IPS-20b (cell line): ENCODE results near the gene UPF3A.

ENCODE experiments used
- H3K27ac ChIP-seq: one replicate; pipeline ENCODE4 v1.5.1; 2013; ENCODE audit warnings: low read length
- H3K27me3 ChIP-seq: 2 replicates; pipeline ENCODE4 v1.6.1; 2013; ENCODE audit warnings: mild to moderate bottlenecking, low read length, inconsistent platforms; ENCODE audit not compliant: insufficient read depth
- H3K36me3 ChIP-seq: 2 replicates; pipeline ENCODE4 v1.6.1; 2013; ENCODE audit warnings: low read depth, mild to moderate bottlenecking, inconsistent platforms, low read length, moderate library complexity; ENCODE audit not compliant: insufficient read depth
- H3K4me1 ChIP-seq: 2 replicates; pipeline ENCODE4 v1.6.1; 2013; ENCODE audit warnings: mild to moderate bottlenecking, control low read depth, inconsistent platforms, low read length, moderate library complexity; ENCODE audit not compliant: insufficient read depth
- H3K4me3 ChIP-seq: 2 replicates; pipeline ENCODE4 v1.5.1; 2013; ENCODE audit warnings: mild to moderate bottlenecking, low read length, inconsistent platforms
- H3K9ac ChIP-seq: 2 replicates; pipeline ENCODE4 v1.6.1; 2013; ENCODE audit warnings: low read depth, mild to moderate bottlenecking, inconsistent platforms, low read length, moderate library complexity
- H3K9me3 ChIP-seq: 2 replicates; pipeline ENCODE4 v1.6.1; 2013; ENCODE audit warnings: mild to moderate bottlenecking, low read depth, low read length, inconsistent platforms; ENCODE audit not compliant: insufficient read depth

The UPF3A gene

GRCh38 chr13:114285166-114285808, 3.9 kb downstream of the UPF3A start:
- Histone ChIP-seq H3K9me3 (no peaks in the 10 kb centered on the region), H3K27me3 (no peaks in the 10 kb centered on the region), H3K27ac (no peak overlapping the region), H3K4me3 (no peak overlapping the region), H3K4me1 (peaks cover 7% of the 10 kb centered on the region; the same call in 1 of the 2 replicates), H3K36me3 (peaks cover 70% of the 10 kb centered on the region), H3K9ac (no peak overlapping the region)

GRCh38 chr13:114286808-114287207, 5.4 kb downstream of the UPF3A start:
- H3K9ac ChIP-seq: no peak overlapping the region
- peaks cover 84% of the 10 kb centered on the region for H3K36me3 ChIP-seq
- peaks cover 3% of the 10 kb centered on the region; the same call in 1 of the 2 replicates for H3K4me1 ChIP-seq
- no peaks in the 10 kb centered on the region for H3K9me3 ChIP-seq
- no peaks in the 10 kb centered on the region for H3K27me3 ChIP-seq
- H3K4me3 ChIP-seq: no peak overlapping the region
- no peak overlapping the region for H3K27ac ChIP-seq

GRCh38 chr13:114288157-114288591, 6.8 kb downstream of the UPF3A start:
- Histone ChIP-seq H3K27ac (no peak overlapping the region), H3K9me3 (no peaks in the 10 kb centered on the region), H3K9ac (no peak overlapping the region), H3K27me3 (no peaks in the 10 kb centered on the region), H3K4me1 (peaks cover 3% of the 10 kb centered on the region; the same call in 1 of the 2 replicates), H3K4me3 (no peak overlapping the region), H3K36me3 (peaks cover 94% of the 10 kb centered on the region)

- peaks cover 81% of the 10 kb centered on the region for H3K36me3 ChIP-seq
- no peak overlapping the region for H3K27ac ChIP-seq
- H3K9ac ChIP-seq: no peak overlapping the region
- H3K9me3 ChIP-seq: no peaks in the 10 kb centered on the region
- no peak overlapping the region for H3K4me3 ChIP-seq
- H3K27me3 ChIP-seq: no peaks in the 10 kb centered on the region
- no peaks in the 10 kb centered on the region for H3K4me1 ChIP-seq
Measured at GRCh38 chr13:114296448-114296847, 15.0 kb downstream of the UPF3A start.

- Histone ChIP-seq H3K4me3 (no peak overlapping the region), H3K9me3 (no peaks in the 10 kb centered on the region), H3K4me1 (no peaks in the 10 kb centered on the region), H3K27ac (no peak overlapping the region), H3K27me3 (no peaks in the 10 kb centered on the region), H3K9ac (no peak overlapping the region), H3K36me3 (peaks cover 81% of the 10 kb centered on the region)
Measured at GRCh38 chr13:114296902-114297301, 15.5 kb downstream of the UPF3A start.

GRCh38 chr13:114298866-114299265, 17.5 kb downstream of the UPF3A start:
- H3K27me3 ChIP-seq: no peaks in the 10 kb centered on the region
- no peaks in the 10 kb centered on the region for H3K9me3 ChIP-seq
- peaks cover 82% of the 10 kb centered on the region for H3K36me3 ChIP-seq
- no peak overlapping the region for H3K27ac ChIP-seq
- H3K9ac ChIP-seq: no peak overlapping the region
- no peak overlapping the region for H3K4me3 ChIP-seq
- H3K4me1 ChIP-seq: no peaks in the 10 kb centered on the region

- Histone ChIP-seq H3K9ac (no peak overlapping the region), H3K27ac (no peak overlapping the region), H3K27me3 (no peaks in the 10 kb centered on the region), H3K4me3 (no peak overlapping the region), H3K4me1 (no peaks in the 10 kb centered on the region), H3K36me3 (peaks cover 87% of the 10 kb centered on the region), H3K9me3 (no peaks in the 10 kb centered on the region)
Measured at GRCh38 chr13:114299604-114300305, 18.4 kb downstream of the UPF3A start.

- no peaks in the 10 kb centered on the region for H3K27me3 ChIP-seq
- peaks cover 70% of the 10 kb centered on the region for H3K36me3 ChIP-seq
- no peak overlapping the region for H3K4me3 ChIP-seq
Measured at GRCh38 chr13:114303700-114304327, 22.4 kb downstream of the UPF3A start.

GRCh38 chr13:114304346-114305034, 23.1 kb downstream of the UPF3A start:
- H3K4me3 ChIP-seq: no peak overlapping the region

More at GRCh38 chr13:114303700-114304327, 22.4 kb downstream of the UPF3A start:
- H3K9me3 ChIP-seq: no peaks in the 10 kb centered on the region
- no peak overlapping the region for H3K27ac ChIP-seq
- H3K4me1 ChIP-seq: no peaks in the 10 kb centered on the region
- H3K9ac ChIP-seq: no peak overlapping the region

GRCh38 chr13:114309086-114309485, 27.7 kb downstream of the UPF3A start:
- H3K36me3 ChIP-seq: peaks cover 22% of the 10 kb centered on the region
- no peak overlapping the region for H3K9ac ChIP-seq
- H3K9me3 ChIP-seq: no peaks in the 10 kb centered on the region
- no peaks in the 10 kb centered on the region for H3K27me3 ChIP-seq
- H3K4me3 ChIP-seq: no peak overlapping the region
- H3K27ac ChIP-seq: no peak overlapping the region
- H3K4me1 ChIP-seq: no peaks in the 10 kb centered on the region

More at GRCh38 chr13:114304346-114305034, 23.1 kb downstream of the UPF3A start:
- Histone ChIP-seq H3K27me3 (no peaks in the 10 kb centered on the region), H3K9me3 (no peaks in the 10 kb centered on the region), H3K36me3 (peaks cover 63% of the 10 kb centered on the region), H3K4me1 (no peaks in the 10 kb centered on the region), H3K9ac (no peak overlapping the region), H3K27ac (no peak overlapping the region)

GRCh38 chr13:114309806-114310410, 28.5 kb downstream of the UPF3A start:
- Histone ChIP-seq H3K9me3 (no peaks in the 10 kb centered on the region), H3K4me1 (no peaks in the 10 kb centered on the region), H3K36me3 (peaks cover 15% of the 10 kb centered on the region), H3K9ac (no peak overlapping the region), H3K4me3 (no peak overlapping the region), H3K27ac (no peak overlapping the region), H3K27me3 (no peaks in the 10 kb centered on the region)
